Breast epithelium (tissue), 4 donors: ENCODE measurements around the gene RUSF1. TPM values are rescaled to one million over a fixed set of nuclear protein-coding genes. Genes with fewer than 3 reads are reported as not detected.

Source experiments
- DNase-seq, 2 donors: peaks; one replicate each; pipeline ENCODE4 v3.0.0-alpha.2; 2019; ENCODE audit warnings: low spot score in 2 of 2
- H3K27ac ChIP-seq, 2 donors: fragments of 200-600 bp; sonication (generic) in 1 of 2; one replicate each; pipeline ENCODE4 v1.5.1; 2016 to 2019; ENCODE audit warnings: mild to moderate bottlenecking in 1 of 2
- H3K27me3 ChIP-seq, 2 donors: fragments of 200-600 bp; sonication (generic) in 1 of 2; one replicate each; pipeline versions ENCODE4 v1.5.1 to v1.6.0; 2017 to 2019; ENCODE audit warnings: control low read depth in 1 of 2, mild to moderate bottlenecking in 1 of 2
- H3K36me3 ChIP-seq: fragments of 200-600 bp; one replicate; pipeline ENCODE4 v1.5.1; 2019
- H3K4me1 ChIP-seq, 2 donors: fragments of 200-600 bp; sonication (generic); one replicate each; pipeline ENCODE4 v1.5.1; 2016 to 2019; ENCODE audit warnings: control low read depth in 1 of 2
- H3K4me3 ChIP-seq, 3 donors: fragments of 200-600 bp; sonication (generic); 1 replicate in 2 of 3; 2 replicates in 1 of 3; pipeline ENCODE4 v1.5.1; 2016 to 2019; ENCODE audit warnings: mild to moderate bottlenecking in 3 of 3, moderate library complexity in 2 of 3
- H3K9me3 ChIP-seq, 2 donors: fragments of 200-600 bp; sonication (generic) in 1 of 2; one replicate each; pipeline ENCODE4 v1.5.1; 2016 to 2019; ENCODE audit warnings: control low read depth in 1 of 2
- CTCF ChIP-seq, 3 donors: fragments of 450-650 bp; IDR thresholded peaks; one replicate each; pipeline ENCODE4 v1.5.1; 2016 to 2017; ENCODE audit warnings: antibody characterized with exemption in 3 of 3, mild to moderate bottlenecking in 3 of 3, moderate library complexity in 3 of 3
- POLR2A ChIP-seq: fragments of 450-650 bp; IDR thresholded peaks from one replicate; pipeline ENCODE4 v1.6.1; 2016; ENCODE audit warnings: antibody characterized with exemption, mild to moderate bottlenecking, moderate library complexity
- POLR2AphosphoS5 ChIP-seq, 3 donors: sonication (generic); formaldehyde crosslinking; IDR thresholded peaks; one replicate each; pipeline ENCODE4 v1.6.1; 2017; ENCODE audit warnings: antibody characterized with exemption in 3 of 3
- intact Hi-C: fragments of 100-400 bp; cut with DNase I; formaldehyde crosslinking; loops from one replicate; pipeline ENCODE4 v1.15.1; 2023; ENCODE audit warnings: low total_unique reads
- total RNA-seq, 3 donors: library from RNA; depleted of rRNA; stranded (reverse); fragments of >200 nt; gene quantifications; one replicate each; pipeline ENCODE4 v1.1.0, GENCODE V29; 2016

RUSF1 gene
- total RNA-seq, 3 donors from 2014 or later: 44.2 to 75.4 (median 68.2) TPM

- intact Hi-C loops: no loop called here
- H3K4me3 ChIP-seq: no peak overlapping the region
- H3K27me3 ChIP-seq: no peaks in the 10 kb centered on the region
- no peaks in the 10 kb centered on the region for H3K9me3 ChIP-seq
- TF ChIP-seq POLR2A (no peak), CTCF (IDR thresholded peaks at IDR 0.05) (no peak), POLR2AphosphoS5 (IDR thresholded peaks at IDR 0.05) (no peak)
- no peak overlapping the region for H3K27ac ChIP-seq
- H3K4me1 ChIP-seq: no peaks in the 10 kb centered on the region
- no peak for DNase-seq
- no peaks in the 10 kb centered on the region for H3K36me3 ChIP-seq
Observed at GRCh38 chr16:31517800-31518402, 9.7 kb upstream of the RUSF1 start.

GRCh38 chr16:31513884-31514283, 5.7 kb upstream of the RUSF1 start:
- Histone ChIP-seq H3K9me3 (no peaks in the 10 kb centered on the region), H3K27ac (no peak overlapping the region), H3K36me3 (no peaks in the 10 kb centered on the region), H3K27me3 (no peaks in the 10 kb centered on the region), H3K4me1 (no peaks in the 10 kb centered on the region), H3K4me3 (no peak overlapping the region)
- no peak for DNase-seq
- TF ChIP-seq POLR2AphosphoS5 (IDR thresholded peaks at IDR 0.05): no peak
- TF ChIP-seq CTCF (IDR thresholded peaks at IDR 0.05): no peak
- no peak for TF ChIP-seq POLR2A
- intact Hi-C loops: loop anchor here (1.0 kb wide), 1 partner anchor 29 kb away; no protein-coding TSS in a partner anchor

GRCh38 chr16:31513126-31513525, 4.9 kb upstream of the RUSF1 start:
- Histone ChIP-seq H3K27ac (no peak overlapping the region), H3K9me3 (no peaks in the 10 kb centered on the region), H3K4me3 (no peak overlapping the region), H3K27me3 (no peaks in the 10 kb centered on the region), H3K4me1 (no peaks in the 10 kb centered on the region), H3K36me3 (no peaks in the 10 kb centered on the region)
- intact Hi-C loops: no loop called here
- TF ChIP-seq POLR2A: no peak
- TF ChIP-seq CTCF (IDR thresholded peaks at IDR 0.05): no peak
- TF ChIP-seq POLR2AphosphoS5 (IDR thresholded peaks at IDR 0.05): no peak
- DNase-seq: no peak

GRCh38 chr16:31508706-31509195, 560 bp upstream of the RUSF1 start:
- DNase-seq: no peak
- Histone ChIP-seq H3K27me3 (no peaks in the 10 kb centered on the region), H3K4me3 (peak overlapping the region; percentile 84 to 99 (median 96)), H3K36me3 (no peaks in the 10 kb centered on the region), H3K4me1 (peaks cover 0 to 10% of the 10 kb centered on the region in 2 donors), H3K9me3 (no peaks in the 10 kb centered on the region), H3K27ac (peak overlapping the region; percentile 95 to 96)
- TF ChIP-seq CTCF (IDR thresholded peaks at IDR 0.05): no peak
- no peak for TF ChIP-seq POLR2AphosphoS5 (IDR thresholded peaks at IDR 0.05)
- intact Hi-C loops: no loop called here

- H3K4me3 ChIP-seq: peak overlapping the region; percentile 84 to 99 (median 96)
- no peaks in the 10 kb centered on the region for H3K36me3 ChIP-seq
- DNase-seq: no peak
- intact Hi-C loops: no loop called here
- H3K9me3 ChIP-seq: no peaks in the 10 kb centered on the region
- TF ChIP-seq CTCF (IDR thresholded peaks at IDR 0.05) (no peak), POLR2AphosphoS5 (IDR thresholded peaks at IDR 0.05) (no peak), POLR2A (no peak)
- peak overlapping the region; percentile 95 to 96 for H3K27ac ChIP-seq
- no peaks in the 10 kb centered on the region for H3K27me3 ChIP-seq
- peaks cover 0 to 10% of the 10 kb centered on the region in 2 donors for H3K4me1 ChIP-seq
Observed at GRCh38 chr16:31507617-31507928, 618 bp downstream of the RUSF1 start.
